SH-SY5Y (cell line): ENCODE measurements around the gene LAMTOR4.

Experiments used
- GATA2 ChIP-seq: IDR thresholded peaks from 2 replicates; pipeline ENCODE4 v1.6.1; 2011; ENCODE audit warnings: mild to moderate bottlenecking, low read depth, low read length
- GATA3 ChIP-seq: IDR thresholded peaks from 2 replicates; pipeline ENCODE4 v1.6.1; 2011; ENCODE audit warnings: low read depth, mild to moderate bottlenecking, low read length, moderate library complexity

DNA sequence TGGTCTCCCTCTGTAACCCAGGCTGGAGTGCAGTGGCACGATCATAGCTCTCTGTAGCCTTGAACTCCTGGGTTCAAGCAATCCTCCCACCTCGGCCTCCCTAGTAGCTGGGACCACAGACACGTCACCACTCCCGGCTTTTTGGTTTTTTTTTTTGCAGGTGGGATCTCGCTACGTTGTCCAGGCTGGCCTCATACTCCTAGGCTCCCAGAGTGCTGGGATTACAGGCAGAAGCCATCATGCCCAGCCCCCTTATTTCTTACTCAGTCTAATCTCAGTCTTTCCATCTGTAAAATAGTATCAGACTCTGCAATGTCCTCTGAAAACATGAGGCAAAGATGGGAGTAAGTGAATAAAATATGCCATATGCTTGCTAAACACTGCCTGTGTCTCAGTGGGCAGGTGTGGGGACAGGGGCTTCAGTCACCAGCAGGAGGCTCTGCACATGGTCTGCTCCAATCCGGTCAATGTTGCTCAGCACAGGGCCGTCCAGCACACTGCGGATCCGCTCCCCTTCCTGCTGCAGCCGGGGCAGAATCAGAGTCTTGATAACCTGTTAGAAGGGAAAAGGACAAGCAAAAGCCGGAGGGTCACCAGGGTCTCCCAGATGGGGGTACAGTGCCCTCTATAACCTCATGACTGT is 39.1 kb upstream of the LAMTOR4 start:
- TF ChIP-seq GATA2, result no peak
- no peak for TF ChIP-seq GATA3
